GM19452 (cell line): ENCODE measurements around the gene DUOX2.

Experiments
- ATAC-seq: cut with Tn5 transposase; IDR thresholded peaks from one replicate; pipeline ENCODE4 v1.9.1; 2021; ENCODE audit not compliant: unreplicated experiment

DUOX2 gene

GRCh38 chr15:45114076-45114750 is at the start of gene DUOX2, which contains the start of gene DUOXA2:
Gene DUOX2, minus strand, starts transcription at chr15:45114172. Its CDS starts 761 bp downstream, at chr15:45113411.
Gene DUOXA2, plus strand, starts transcription at chr15:45114326. Its CDS starts 280 bp downstream, at chr15:45114606.
- no peak for ATAC-seq

- no peak for ATAC-seq
Measured at GRCh38 chr15:45163508-45163856, 49.5 kb upstream of the DUOX2 start.

DNA sequence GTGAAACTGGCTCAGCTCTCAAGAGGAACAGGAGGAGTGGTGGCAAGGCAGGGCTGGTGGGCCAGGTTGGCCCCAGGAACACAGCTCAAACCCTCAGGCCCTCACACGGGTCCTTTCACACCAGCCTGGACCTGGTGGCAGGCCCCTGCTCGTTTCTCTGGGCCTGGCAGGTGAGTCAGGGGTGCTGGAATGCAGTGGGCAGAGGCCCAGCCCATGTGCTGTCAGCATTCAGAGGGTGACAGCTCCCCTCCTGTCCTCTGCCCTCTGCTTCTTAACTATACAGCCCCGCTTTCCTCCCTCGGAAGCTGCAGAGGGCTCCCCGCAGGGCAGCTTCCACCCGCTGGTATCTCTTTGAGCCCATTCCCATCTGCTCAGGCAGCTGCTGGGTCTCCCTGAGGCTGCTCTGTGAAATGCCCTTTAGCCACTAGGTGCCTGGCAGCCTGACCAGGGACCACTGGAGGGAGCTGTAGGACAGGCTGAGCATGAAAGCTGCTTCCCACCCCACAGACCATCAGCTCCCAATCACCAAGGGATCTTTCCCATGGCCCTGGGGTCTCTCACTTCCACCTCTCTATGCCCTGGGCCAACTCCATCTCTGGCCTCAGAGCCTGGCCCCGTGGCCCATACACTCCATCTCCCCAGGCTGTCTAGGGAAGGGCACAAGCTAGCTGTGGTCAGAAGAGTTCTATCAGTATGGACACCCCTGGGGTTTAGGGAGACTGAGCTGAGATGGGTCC is 49.0 kb upstream of the DUOX2 start:
- ATAC-seq = no peak

DNA sequence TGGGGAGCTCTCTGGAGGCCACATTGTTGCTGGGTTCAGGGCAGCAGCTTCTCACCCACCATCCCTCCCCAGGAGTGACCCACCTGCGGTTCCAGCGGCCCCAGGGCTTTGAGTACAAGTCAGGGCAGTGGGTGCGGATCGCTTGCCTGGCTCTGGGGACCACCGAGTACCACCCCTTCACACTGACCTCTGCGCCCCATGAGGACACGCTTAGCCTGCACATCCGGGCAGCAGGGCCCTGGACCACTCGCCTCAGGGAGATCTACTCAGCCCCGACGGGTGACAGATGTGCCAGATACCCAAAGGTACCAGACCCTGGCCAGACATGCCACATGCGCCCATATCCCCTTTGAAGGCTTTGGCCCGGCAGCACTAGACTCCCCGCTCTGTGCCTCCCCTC is 47.7 kb upstream of the DUOX2 start:
- ATAC-seq = no peak

- no peak for ATAC-seq
Measured at GRCh38 chr15:45157974-45158373, 44.0 kb upstream of the DUOX2 start.

DNA sequence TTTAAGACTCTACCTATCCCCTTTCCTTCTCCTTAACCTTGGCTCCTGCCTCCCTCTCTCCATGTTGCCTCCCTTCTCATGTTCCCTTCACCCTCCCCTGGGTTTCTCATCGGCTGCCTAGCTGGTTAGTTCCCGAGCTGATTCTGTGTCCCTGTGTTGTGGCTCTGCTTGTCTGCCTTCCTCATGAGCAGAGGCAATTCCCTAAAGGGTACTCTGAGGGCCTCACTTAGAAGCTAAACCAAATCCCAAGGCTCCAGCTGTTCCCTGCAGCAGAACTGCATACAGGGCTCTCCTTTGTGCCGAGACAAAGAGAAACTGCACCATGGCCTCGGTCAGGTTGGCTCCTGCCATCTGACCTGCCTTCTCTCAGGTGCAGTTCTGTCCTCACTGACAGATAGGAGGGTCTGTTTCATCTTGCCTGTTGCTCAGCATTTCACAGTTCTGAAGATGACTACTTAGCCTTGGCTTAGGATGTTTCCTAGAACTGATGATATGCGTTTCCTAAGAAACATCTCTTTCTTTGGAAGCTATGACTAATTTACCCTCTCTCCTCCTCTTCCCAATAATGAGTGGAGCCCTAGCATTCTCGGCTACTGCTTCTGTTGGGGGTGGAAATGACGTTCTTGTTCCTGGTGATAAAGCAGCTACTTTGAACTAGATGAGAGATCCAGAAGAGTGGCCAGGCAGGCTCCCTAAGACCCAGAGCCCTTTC is 42.9 kb upstream of the DUOX2 start:
- no peak for ATAC-seq

- no peak for ATAC-seq
Measured at GRCh38 chr15:45155739-45156138, 41.8 kb upstream of the DUOX2 start.

- no peak for ATAC-seq
Measured at GRCh38 chr15:45151998-45152828, 38.2 kb upstream of the DUOX2 start.

GRCh38 chr15:45150997-45151396 is 37.0 kb upstream of the DUOX2 start:
- ATAC-seq = no peak

DNA sequence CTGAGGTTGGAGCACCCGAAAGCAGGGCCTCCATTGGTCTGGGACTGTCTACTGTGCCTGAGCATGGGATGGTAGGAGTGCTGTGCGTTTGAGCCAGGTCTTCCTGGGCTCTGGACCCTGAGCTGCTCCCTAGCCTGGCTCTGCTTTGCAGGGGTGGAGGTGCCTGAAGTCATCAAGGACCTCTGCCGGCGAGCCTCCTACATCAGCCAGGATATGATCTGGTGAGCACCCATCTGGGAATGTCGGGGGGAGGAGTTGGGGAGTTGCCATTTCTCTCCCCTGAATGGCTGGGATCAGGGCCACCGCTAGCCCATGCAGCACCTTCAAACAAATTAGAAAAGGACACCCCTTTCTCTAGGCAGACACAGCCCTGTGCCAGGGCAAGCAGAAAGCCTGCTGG is 36.5 kb upstream of the DUOX2 start:
- ATAC-seq = no peak

- ATAC-seq = no peak
Measured at GRCh38 chr15:45149060-45149459, 35.1 kb upstream of the DUOX2 start.

DNA sequence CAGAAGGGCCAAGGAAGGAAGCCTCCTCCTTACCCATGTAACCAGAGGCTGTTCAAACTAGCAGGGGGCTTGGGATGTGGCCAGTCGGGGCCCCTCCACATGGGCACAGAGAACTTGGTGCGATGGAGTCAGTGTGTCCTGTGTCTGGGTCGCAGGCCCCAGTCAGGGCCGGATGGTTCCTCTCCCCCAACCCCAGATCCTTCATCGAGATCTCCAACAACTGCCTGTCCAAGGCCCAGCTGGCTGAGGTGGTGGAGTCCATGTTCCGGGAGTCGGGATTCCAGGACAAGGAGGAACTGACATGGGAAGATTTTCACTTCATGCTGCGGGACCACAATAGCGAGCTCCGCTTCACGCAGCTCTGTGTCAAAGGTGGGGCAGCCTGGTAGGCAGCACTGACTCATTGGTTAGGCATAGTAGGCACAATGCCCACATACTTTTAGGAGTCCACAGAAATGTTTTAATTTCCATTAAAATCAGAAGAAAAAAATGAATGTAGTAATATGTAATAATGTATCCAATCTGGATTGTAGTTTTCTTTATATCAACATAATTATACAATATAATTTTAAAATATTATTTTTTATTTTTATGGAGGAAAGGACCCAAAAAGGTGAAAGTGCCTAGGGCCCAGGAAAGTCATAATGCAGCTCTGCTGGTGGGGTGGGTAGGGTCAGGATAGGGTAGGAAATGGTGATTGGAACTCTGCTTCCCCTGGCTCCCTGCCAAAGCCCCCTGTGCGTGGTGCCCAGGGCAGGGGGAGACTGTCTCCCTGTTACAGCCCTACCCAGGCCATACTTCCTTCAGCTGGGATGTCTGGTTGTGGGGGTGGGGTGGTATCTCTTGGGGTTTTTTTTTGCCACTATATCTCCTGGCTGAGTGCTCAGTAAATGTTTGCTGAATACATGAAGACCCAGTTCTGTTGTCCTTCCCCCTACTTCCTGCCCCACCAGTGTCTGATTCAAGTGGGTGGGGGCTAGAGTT is 34.4 kb upstream of the DUOX2 start:
- no peak for ATAC-seq

DNA sequence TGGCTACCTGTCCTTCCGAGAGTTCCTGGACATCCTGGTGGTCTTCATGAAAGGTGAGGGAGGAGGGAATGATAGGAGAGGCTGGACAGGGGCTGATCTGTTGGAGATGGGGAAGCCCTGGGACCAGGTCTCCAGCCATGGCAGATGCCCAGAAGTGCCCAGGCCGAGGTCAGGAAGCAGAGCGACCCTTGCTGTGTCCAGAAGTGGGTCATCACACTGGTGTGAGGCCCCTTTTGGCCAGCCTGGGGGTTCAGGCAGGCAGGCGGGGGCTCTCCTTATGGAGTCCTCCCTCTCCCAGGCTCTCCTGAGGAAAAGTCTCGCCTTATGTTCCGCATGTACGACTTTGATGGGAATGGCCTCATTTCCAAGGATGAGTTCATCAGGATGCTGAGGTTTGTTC is 33.6 kb upstream of the DUOX2 start:
- no peak for ATAC-seq

DNA sequence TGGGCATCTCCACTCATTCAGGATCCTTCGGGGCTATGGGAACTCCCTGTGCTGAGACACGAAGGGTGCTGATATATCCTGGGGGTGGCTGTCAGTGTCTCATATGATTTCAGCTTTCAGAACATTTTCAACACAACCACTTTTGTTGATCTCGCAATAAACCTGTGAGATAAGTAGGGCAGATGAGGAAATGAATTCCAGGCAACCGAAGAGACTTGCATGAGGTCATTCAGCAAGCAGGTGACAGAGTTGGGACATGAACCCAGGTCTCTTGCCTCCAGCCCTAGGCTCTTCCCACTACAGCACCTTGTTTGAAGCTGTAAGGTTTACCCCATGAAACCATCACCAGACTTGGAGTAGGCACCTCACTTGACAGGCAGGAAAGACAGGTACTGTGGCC is 32.4 kb upstream of the DUOX2 start:
- ATAC-seq = no peak

DNA sequence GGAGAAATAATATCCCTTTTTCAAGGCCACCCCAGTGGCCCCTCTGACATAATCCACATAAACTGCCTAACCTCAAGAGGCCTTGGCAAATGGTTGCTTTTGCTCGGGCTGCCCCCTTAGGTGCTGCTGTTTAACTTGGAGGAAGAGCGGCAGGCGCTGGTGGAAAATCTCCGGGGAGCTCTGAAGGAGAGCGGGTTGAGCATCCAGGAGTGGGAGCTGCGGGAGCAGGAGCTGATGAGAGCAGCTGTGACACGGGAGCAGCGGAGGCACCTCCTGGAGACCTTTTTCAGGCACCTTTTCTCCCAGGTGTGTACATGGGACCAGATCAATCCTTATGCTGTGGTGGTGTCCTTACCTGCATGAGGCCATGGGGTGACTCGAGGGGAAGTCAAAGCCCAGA is 30.8 kb upstream of the DUOX2 start:
- no peak for ATAC-seq

- ATAC-seq = no peak
Measured at GRCh38 chr15:45143946-45144345, 30.0 kb upstream of the DUOX2 start.

GRCh38 chr15:45143056-45143455 is 29.1 kb upstream of the DUOX2 start:
- ATAC-seq = no peak

DNA sequence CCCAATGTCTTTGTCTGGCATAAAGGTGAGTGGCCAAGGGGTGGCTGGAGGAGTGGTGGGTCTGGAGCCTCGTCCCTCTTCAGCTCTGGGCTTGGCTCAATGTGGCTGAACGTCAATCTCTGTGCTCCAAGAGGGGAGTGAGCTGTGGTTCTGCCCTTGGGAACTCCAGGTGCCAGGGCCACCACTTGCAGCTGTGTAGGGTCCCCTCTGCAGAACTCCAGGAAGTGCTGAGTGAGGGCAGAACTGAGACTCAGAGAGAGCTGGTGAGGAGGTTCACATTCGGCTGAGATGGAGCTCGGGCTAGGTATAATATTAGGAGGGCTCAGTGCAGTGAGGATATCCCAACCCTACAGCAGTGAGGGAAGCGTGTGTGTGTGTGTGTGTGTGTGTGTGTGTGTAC is 27.4 kb upstream of the DUOX2 start:
- no peak for ATAC-seq

GRCh38 chr15:45140557-45141250 is 26.7 kb upstream of the DUOX2 start:
- no peak for ATAC-seq
